ENCODE measurements around the gene MDM2. TPM values are rescaled to one million over a fixed set of nuclear protein-coding genes. Genes with fewer than 3 reads are reported as not detected.

The MDM2 gene
- total and polyA plus RNA-seq, 2 donors (not counting 1 experiment from before 2014, with no cell fraction given) = 46.6 to 240 TPM

DNA sequence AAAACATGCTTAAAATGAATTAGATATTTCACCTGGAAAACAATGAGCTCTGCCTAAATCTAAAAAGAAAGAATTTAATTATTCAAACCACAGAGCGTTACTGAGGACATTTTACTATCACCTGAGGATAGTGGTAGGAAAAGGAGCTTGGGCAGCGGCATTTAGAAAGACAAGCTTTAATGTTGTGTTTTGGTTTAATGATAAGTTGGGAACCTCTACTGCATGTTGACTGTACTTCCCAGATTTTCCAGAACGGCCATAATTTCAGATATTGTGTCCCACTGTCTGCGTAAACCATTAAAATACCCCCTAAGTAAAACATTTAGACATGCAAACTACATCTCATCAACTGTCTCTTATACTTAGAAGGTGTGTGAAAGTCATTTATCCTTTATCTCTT lies 69.6 kb downstream of the MDM2 start:
- DNase-seq (ENCODE audit: low read depth in 2 of 2) = no peak
- H4K20me1 ChIP-seq (ENCODE audit: control insufficient read depth, extremely low read depth, insufficient read depth, low read length) = no peaks in the 10 kb centered on the region

DNA sequence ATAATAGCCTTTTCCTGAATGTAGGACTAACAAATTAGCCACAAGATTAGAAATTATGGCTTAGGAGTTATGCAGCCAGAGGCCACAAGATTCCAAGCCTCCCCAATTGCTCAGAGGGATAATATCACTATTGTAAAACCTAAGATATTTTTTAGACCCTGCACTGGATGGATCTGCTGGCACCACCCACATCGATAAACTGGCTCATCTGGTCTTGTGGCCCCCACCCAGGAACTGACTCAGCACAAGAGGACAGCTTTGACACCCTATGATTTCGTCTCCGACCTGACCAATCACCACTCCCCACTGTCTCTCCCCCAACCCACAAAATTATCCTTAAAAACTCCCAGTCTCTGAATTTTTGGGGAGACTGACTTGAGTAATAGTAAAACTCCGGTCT lies 70.3 kb downstream of the MDM2 start:
- no peak overlapping the region for H3K27ac ChIP-seq (ENCODE audit: insufficient read depth, low read length)
- H4K20me1 ChIP-seq (ENCODE audit: control insufficient read depth, extremely low read depth, insufficient read depth, low read length) = no peaks in the 10 kb centered on the region
- no peak overlapping the region for H2AFZ ChIP-seq (ENCODE audit: low read length)
- no peak overlapping the region for H3K4me3 ChIP-seq (replicated peaks in 1 of 4; ENCODE audit: control extremely low read depth in 1 of 4, insufficient read depth in 1 of 4, low read depth in 3 of 4, low read length in 4 of 4)
- H3K4me1 ChIP-seq (ENCODE audit: control insufficient read depth, extremely low read depth, insufficient read depth, low read length) = no peaks in the 10 kb centered on the region
- no peaks in the 10 kb centered on the region for H3K36me3 ChIP-seq (ENCODE audit: control insufficient read depth, insufficient read depth, low read length)
- TF ChIP-seq EZH2 (IDR thresholded peaks at IDR 0.05; ENCODE audit: low read length, missing control alignments) = no peak
- TF ChIP-seq, protein P1, sequence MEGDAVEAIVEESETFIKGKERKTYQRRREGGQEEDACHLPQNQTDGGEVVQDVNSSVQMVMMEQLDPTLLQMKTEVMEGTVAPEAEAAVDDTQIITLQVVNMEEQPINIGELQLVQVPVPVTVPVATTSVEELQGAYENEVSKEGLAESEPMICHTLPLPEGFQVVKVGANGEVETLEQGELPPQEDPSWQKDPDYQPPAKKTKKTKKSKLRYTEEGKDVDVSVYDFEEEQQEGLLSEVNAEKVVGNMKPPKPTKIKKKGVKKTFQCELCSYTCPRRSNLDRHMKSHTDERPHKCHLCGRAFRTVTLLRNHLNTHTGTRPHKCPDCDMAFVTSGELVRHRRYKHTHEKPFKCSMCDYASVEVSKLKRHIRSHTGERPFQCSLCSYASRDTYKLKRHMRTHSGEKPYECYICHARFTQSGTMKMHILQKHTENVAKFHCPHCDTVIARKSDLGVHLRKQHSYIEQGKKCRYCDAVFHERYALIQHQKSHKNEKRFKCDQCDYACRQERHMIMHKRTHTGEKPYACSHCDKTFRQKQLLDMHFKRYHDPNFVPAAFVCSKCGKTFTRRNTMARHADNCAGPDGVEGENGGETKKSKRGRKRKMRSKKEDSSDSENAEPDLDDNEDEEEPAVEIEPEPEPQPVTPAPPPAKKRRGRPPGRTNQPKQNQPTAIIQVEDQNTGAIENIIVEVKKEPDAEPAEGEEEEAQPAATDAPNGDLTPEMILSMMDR (conservative IDR thresholded peaks at IDR 0.05 in 1 of 2, IDR thresholded peaks at IDR 0.05 in 1 of 2; ENCODE audit: low read depth in 1 of 2, low read length in 2 of 2) = no peak
- H3K79me2 ChIP-seq (ENCODE audit: control insufficient read depth, insufficient read depth, low read length) = no peaks in the 10 kb centered on the region
- H3K27me3 ChIP-seq (ENCODE audit: control insufficient read depth, insufficient read depth, low read length) = no peaks in the 10 kb centered on the region
- no peak overlapping the region for H3K9ac ChIP-seq (ENCODE audit: insufficient read depth, low read length)
- H3K9me3 ChIP-seq (ENCODE audit: control insufficient read depth, insufficient read depth, low read depth, low read length) = no peaks in the 10 kb centered on the region
- no peak overlapping the region for H3K4me2 ChIP-seq (ENCODE audit: extremely low read depth, insufficient read depth, low read length)
- DNase-seq (ENCODE audit: low read depth in 2 of 2) = no peak

More for the DNA sequence above, 69.6 kb downstream of the MDM2 start:
- Histone ChIP-seq H3K9ac (ENCODE audit: insufficient read depth, low read length) (no peak overlapping the region), H3K27me3 (ENCODE audit: control insufficient read depth, insufficient read depth, low read length) (no peaks in the 10 kb centered on the region), H3K4me1 (ENCODE audit: control insufficient read depth, extremely low read depth, insufficient read depth, low read length) (no peaks in the 10 kb centered on the region), H2AFZ (ENCODE audit: low read length) (no peak overlapping the region), H3K9me3 (ENCODE audit: control insufficient read depth, insufficient read depth, low read depth, low read length) (no peaks in the 10 kb centered on the region), H3K4me2 (ENCODE audit: extremely low read depth, insufficient read depth, low read length) (no peak overlapping the region), H3K27ac (ENCODE audit: insufficient read depth, low read length) (no peak overlapping the region), H3K36me3 (ENCODE audit: control insufficient read depth, insufficient read depth, low read length) (no peaks in the 10 kb centered on the region), H3K79me2 (ENCODE audit: control insufficient read depth, insufficient read depth, low read length) (no peaks in the 10 kb centered on the region), H3K4me3 (replicated peaks in 1 of 4; ENCODE audit: control extremely low read depth in 1 of 4, insufficient read depth in 1 of 4, low read depth in 3 of 4, low read length in 4 of 4) (no peak overlapping the region)
- TF ChIP-seq EZH2 (IDR thresholded peaks at IDR 0.05; ENCODE audit: low read length, missing control alignments) = no peak
- TF ChIP-seq, protein P1 (conservative IDR thresholded peaks at IDR 0.05 in 1 of 2, IDR thresholded peaks at IDR 0.05 in 1 of 2; ENCODE audit: low read depth in 1 of 2, low read length in 2 of 2) = no peak

DNA sequence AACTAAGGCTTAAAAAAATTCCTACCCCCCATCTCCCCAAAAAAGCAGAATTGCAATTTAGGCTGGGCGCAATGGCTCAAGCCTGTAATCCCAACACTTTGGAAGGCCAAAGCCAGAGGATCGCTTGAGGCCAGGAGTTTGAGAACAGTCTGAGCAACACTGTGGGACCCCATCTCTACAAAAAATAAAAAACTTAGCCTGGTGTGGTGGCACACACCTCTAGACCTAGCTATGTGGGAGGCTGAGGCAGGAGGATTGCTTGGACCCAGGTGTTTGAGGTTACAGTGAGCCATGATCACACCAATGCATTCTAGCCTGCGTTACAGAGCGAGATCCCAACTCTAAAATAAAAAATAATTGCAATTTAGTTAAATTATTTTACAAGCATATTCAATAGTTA lies 70.9 kb downstream of the MDM2 start:
- Histone ChIP-seq H3K36me3 (ENCODE audit: control insufficient read depth, insufficient read depth, low read length) (no peaks in the 10 kb centered on the region), H3K27me3 (ENCODE audit: control insufficient read depth, insufficient read depth, low read length) (no peaks in the 10 kb centered on the region), H3K9ac (ENCODE audit: insufficient read depth, low read length) (no peak overlapping the region), H3K9me3 (ENCODE audit: control insufficient read depth, insufficient read depth, low read depth, low read length) (no peaks in the 10 kb centered on the region), H3K4me1 (ENCODE audit: control insufficient read depth, extremely low read depth, insufficient read depth, low read length) (no peaks in the 10 kb centered on the region), H3K4me3 (replicated peaks in 1 of 4; ENCODE audit: control extremely low read depth in 1 of 4, insufficient read depth in 1 of 4, low read depth in 3 of 4, low read length in 4 of 4) (no peak overlapping the region), H3K27ac (ENCODE audit: insufficient read depth, low read length) (no peak overlapping the region), H2AFZ (ENCODE audit: low read length) (no peak overlapping the region), H3K4me2 (ENCODE audit: extremely low read depth, insufficient read depth, low read length) (no peak overlapping the region), H3K79me2 (ENCODE audit: control insufficient read depth, insufficient read depth, low read length) (no peaks in the 10 kb centered on the region), H4K20me1 (ENCODE audit: control insufficient read depth, extremely low read depth, insufficient read depth, low read length) (no peaks in the 10 kb centered on the region)
- TF ChIP-seq EZH2 (IDR thresholded peaks at IDR 0.05; ENCODE audit: low read length, missing control alignments) = no peak
- TF ChIP-seq, protein P1 (conservative IDR thresholded peaks at IDR 0.05 in 1 of 2, IDR thresholded peaks at IDR 0.05 in 1 of 2; ENCODE audit: low read depth in 1 of 2, low read length in 2 of 2) = no peak
- no peak for DNase-seq (ENCODE audit: low read depth in 2 of 2)
